Left ventricle myocardium superior (tissue), 1 donor: ENCODE results near the gene OPCML. TPM values are rescaled to one million over a fixed set of nuclear protein-coding genes. Genes with fewer than 3 reads are reported as not detected.

Experiments used
- ATAC-seq: fragments of 200-7000 bp; cut with Tn5 transposase; one replicate; pipeline ENCODE4 v1.9.1; 2020; ENCODE audit warnings: mild to moderate bottlenecking, moderate library complexity
- DNase-seq: peaks from one replicate; pipeline ENCODE4 v3.0.0-alpha.2; 2020
- intact Hi-C: fragments of 100-400 bp; cut with micrococcal nuclease; formaldehyde crosslinking; loops from one replicate; pipeline ENCODE4 v1.11.0; 2022
- total RNA-seq: library from RNA; stranded (reverse); fragmentation: NEBNext Ultra II Directional; extraction: Animal tissue kit (Norgen Biotek cat#: 25700); gene quantifications from one replicate; pipeline ENCODE4 v1.2.1, GENCODE V29; 2021
- donor health status: DM: no; HTN: yes; CAD: no; lungs with severe emphysema.

The OPCML gene
- total RNA-seq, 1 donor from 2014 or later = 0.37 TPM

DNA sequence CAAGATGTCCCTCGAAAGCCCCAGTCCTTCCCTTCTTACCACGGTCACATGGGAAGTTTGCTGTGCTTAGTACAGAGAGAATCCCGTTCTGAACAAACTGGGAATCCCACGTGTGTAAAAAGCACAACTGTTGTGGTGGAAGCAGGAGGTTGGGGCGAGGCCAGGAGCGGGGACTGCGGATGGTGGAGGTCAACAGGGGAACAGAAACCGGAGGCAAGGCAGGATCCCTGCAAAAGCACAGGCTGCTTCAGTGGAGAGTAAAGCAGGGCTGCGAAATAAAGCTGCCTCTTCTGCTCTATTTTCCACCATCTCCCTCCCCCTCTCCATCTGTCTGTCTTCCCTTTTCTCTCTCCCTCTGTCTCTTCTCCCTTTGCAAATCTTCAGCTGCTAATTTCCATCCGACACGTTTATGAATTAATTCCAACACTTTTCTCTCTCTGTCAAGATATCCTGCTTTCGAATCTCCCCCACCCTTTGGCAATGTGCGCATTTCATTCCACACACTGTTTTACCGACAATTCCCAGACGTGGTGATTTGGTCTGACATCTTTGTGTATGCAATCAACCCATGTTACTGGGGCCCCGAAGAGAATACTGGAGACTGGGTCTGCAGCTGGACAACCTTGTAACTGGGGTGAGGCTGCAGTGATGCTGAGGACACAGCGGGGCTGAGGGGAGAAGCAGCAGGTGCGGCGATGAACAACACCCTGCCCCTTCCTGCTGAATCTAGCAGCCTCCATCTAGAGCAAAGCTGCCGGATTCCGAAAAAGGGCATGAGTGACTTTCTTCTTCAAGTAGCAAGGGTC, 571.8 kb downstream of the OPCML start:
- no peak for ATAC-seq
- intact Hi-C loops = no loop called here
- DNase-seq = peak; percentile 34

GRCh38 chr11:132959693-132960092, 572.6 kb downstream of the OPCML start:
- ATAC-seq (no peak), DNase-seq (no peak)
- intact Hi-C loops = no loop called here

DNA sequence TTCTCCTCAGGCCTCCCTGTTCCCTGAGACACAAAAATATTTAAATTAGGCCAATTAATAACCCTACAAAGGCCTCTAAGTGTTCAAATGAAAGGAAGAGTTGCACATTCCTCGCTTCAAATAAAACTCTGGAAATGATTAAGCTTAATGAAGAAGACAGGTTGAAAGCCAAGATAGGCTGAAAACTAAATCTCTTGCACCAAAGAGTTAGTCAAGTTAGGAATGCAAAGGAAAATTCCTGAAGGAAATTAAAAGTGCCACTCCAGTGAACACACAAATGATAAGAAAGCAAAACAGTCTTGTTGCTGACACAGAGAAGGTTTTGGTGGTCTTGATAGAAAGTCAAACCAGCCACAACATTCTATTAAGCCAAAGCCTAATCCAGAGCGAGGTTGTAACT, 574.4 kb downstream of the OPCML start:
- ATAC-seq = no peak
- no peak for DNase-seq
- intact Hi-C loops = no loop called here

DNA sequence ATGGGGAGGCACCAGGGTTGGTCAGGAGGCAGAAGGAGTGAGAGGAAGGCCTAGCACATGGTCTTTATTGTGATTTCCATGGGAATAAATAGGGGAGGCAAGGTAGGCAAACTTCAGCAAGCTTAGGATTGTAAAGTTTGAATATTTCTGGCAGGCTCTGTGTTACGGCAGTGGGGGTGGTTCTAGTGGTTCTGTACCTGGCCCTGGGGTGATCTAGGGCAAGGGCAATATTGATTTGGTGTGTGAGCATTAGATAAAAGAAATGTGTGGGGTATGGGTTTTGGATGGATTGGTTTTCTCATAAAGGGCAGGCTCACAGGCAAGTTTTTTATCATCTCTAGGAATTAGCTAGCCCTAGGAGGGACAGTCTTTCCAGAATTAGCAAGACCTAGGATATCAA, 584.0 kb downstream of the OPCML start:
- intact Hi-C loops = no loop called here
- DNase-seq (no peak), ATAC-seq (no peak)

GRCh38 chr11:132944569-132944944, 587.7 kb downstream of the OPCML start:
- no peak for DNase-seq
- intact Hi-C loops = no loop called here
- ATAC-seq = no peak

DNA sequence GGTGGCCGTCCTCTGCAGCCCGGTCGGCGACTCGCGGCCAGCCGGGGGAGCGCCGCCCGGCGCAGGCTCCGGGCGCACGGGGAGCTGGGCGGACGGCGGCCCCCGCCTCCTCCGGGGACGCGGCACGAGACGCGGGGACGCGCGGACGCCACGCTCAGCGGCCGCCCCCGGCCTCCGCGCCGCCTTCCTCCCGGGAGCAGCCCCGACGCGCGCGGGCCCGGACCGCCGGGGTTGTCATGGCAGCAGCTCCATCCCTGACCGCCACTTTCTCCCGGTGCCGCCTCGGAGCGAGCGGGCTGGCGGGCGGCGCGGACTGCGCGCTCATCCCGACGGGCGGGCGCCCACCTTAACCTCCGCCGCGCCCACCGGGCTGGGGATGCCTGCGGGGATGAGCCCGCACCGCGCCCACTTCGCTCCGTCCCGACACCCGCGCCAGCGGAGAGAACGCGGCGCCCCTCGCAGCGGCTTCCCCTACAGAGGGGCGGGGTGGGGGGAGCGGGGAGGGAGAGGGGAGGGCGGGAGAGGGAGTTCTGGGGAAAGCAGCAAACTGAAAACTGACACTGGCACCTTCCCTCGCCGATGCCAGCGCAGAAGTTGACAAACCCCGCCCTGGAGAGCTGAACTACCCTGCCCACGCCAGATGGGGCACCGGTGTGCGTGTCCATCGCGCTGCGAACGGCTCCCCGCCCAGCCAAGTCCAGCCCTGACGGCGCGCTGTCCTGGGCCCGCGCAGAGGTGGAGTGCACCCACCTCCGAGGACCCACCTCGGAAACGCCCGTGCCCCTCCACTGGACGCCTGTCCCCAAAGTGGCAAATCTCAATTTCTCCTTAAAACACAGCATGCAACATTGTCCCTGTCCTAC, 588.4 kb downstream of the OPCML start:
- DNase-seq (no peak), ATAC-seq (no peak)
- intact Hi-C loops = no loop called here

GRCh38 chr11:132943357-132943705, 589.0 kb downstream of the OPCML start:
- ATAC-seq = no peak
- no peak for DNase-seq
- intact Hi-C loops = no loop called here

DNA sequence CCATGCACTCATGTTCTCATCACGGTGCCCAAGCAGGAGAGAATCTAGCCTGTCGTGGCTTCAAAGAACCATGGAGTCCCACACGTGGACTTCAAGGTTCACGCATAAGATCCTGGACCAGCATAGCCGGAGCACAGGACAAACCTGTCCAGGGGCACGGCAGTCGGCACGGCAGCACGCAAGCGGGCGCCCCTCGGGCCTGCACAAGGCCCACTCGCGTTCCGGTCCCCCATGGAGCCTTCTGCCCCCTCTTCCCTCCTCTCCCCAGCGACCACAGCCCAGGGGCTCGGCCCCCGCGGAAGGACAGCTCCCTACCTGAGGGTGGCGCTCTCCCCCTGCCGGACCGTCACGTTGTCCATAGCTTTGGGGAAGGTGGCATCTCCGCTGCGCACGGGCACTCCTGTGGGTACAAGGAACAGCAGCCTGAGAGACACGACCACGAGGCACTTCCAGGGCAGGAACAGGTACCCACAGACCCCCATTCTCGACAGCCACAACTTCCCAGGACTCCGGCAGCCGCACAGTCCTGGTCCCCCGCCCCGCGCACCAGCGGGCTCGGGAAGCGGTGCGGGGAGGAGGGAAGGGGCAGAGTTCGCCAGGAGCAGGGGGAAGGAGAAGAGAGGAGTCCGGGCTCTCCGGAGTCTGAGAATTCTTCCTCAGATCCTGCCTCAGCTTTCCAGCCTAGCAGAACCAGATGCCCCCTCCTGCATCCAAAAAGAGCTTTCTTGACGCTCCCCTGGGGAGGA, 589.5 kb downstream of the OPCML start:
- DNase-seq (no peak), ATAC-seq (no peak)
- intact Hi-C loops = no loop called here

- ATAC-seq = no peak
- intact Hi-C loops = no loop called here
- no peak for DNase-seq
Observed at GRCh38 chr11:132941761-132942160, 590.5 kb downstream of the OPCML start.

- no peak for ATAC-seq
- DNase-seq = no peak
- intact Hi-C loops = no loop called here
Observed at GRCh38 chr11:132941024-132941646, 591.2 kb downstream of the OPCML start.

GRCh38 chr11:132937016-132937415, 595.3 kb downstream of the OPCML start:
- intact Hi-C loops = no loop called here
- no peak for DNase-seq
- no peak for ATAC-seq

DNA sequence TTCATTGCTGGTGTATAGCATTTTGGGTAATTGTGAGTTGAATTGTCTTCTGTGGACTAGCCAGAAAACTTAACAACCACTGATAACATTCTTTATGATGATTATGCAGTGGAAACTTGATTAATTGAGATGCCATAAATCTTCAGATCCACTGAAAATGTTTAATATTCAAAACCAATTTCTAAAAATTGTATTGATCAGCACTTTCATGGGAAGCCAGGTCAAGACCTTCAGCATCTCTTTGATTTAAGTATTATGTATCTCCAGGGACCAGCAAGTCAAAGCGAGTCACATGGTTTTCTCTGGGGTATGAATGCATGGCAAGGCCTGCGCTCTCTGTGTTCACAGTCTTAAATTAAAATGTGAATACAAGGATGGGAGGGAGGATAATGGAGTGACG, 596.9 kb downstream of the OPCML start:
- DNase-seq (no peak), ATAC-seq (no peak)
- intact Hi-C loops = no loop called here

DNA sequence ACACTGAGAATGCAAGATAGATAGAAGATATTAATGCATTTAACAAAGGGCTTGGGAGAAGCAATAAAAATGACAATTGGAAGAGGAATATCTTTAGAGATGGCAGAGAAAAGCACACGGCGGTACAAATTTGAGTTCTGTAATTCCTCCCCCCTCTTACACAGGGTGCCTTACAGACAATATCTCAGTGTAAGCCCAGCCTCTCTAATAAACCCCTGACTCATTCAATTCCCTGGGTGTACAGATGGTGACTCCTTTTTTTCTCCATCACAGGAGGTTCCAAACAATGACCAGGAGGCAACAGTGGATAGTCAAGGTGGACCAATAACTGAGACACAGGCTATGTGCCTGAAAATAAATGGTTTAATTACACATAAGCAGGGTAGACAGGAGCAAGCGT, 598.6 kb downstream of the OPCML start:
- intact Hi-C loops = no loop called here
- ATAC-seq (no peak), DNase-seq (no peak)

DNA sequence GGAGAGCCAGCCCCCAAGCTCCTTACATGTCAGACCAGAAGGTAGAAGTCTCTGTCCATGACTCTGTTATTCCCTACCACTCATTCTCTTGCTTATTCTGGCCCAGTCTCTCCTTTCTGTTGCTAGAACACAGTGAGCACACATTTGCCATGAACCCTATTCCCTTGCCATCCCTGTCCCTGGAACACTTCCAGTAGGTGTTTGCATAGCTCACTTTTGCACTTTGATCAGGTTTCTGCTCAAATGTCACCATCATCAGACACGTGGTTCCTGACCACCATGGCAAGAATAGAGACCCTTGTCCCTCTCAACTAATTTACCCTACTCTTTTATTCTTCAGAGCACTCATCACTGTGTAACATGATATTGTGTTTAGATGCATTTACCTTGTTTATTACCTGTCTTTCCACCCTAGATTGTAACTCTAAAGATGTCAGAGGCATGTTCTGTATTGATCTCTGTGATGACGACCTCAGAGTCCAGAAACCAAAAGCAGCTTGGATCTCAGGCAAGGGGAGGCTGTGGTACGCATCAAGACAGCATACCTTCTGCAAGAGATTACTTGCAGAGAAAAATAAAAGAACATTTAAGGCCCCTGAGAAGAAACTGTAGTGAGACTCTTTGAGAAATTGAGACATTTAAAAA, 606.4 kb downstream of the OPCML start:
- DNase-seq = no peak
- ATAC-seq = no peak
- intact Hi-C loops = no loop called here

GRCh38 chr11:132921597-132921996, 610.7 kb downstream of the OPCML start:
- intact Hi-C loops = no loop called here
- ATAC-seq (no peak), DNase-seq (no peak)

DNA sequence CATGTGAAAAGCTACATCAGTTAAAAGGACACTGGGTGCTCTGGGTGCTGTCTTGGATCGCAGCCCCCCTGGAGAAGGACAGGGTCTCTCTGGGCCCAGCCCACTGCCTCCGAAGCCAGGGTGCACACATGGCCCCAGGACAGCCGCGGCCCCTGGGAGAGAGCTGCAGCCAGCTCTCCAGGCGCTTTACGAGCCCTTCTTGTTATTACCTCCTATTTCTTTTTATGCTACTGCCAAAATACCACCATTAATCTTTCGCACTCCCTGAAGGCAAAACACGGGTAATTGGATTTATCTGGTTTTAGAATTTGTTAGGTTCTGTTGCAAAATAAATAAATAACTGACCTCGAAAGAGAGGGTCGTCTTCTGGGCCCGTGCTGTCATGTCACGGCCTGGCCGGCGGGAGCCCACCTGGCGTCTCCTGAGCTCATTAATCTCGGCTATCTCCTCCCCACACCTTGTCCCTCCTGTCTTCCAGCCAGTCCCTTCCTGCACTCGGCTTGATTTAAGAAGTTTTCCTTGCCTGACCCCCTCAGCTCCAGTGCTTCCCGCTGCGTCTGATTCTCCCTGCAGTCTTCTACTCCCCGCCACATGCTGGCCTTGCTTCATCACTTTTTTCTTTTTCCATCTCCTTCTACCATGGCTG, 611.7 kb downstream of the OPCML start:
- DNase-seq = no peak
- ATAC-seq = no peak
- intact Hi-C loops = no loop called here

DNA sequence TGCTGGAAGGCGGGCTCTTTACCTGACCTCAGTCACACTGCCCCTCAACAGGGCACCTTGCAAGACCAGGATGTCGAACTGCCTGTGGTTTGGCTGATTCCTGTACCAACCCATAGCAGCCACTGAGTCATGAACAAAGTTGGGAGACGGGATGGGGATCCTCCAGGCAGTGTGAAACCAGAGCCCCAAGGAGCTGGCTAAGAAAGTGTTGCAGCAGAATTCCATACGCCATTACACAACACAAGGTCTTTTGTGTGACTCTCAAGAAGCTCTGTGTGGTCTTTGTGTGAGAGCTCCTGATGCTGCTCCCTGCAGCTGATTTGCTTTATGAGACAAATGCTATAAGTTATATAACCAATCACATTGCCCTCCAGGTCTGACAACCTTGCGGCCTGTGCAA, 617.7 kb downstream of the OPCML start:
- no peak for ATAC-seq

GRCh38 chr11:132913886-132914285, 618.4 kb downstream of the OPCML start:
- no peak for DNase-seq
- intact Hi-C loops = no loop called here
- ATAC-seq = no peak

More for the DNA sequence above, 617.7 kb downstream of the OPCML start:
- no peak for DNase-seq
- intact Hi-C loops = no loop called here

DNA sequence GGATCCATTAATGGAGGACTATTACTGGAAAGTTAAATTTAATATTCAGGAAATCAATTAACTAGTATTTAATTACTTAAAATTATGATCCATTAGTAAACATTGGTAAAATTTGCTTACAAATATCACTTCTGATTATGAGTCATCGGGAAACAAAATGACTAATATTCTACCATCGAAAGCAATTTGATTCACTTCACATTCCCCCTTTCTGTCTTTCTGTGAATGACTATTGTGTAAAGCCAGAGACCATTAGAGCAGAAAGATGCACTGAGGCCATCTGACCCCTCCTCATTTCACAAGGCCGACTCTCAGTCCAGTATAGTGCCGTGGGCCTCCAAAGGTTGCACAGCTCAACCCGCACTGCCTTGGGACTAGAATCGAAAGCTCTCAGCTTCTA, 619.0 kb downstream of the OPCML start:
- no peak for DNase-seq
- ATAC-seq = no peak
- intact Hi-C loops = no loop called here
